ENCODE data around the gene MORC3. TPM values are rescaled to one million over a fixed set of nuclear protein-coding genes. Genes with fewer than 3 reads are reported as not detected.

The MORC3 gene
- total RNA-seq, 1 experiment from 2014 or later = 18.7 TPM

DNA sequence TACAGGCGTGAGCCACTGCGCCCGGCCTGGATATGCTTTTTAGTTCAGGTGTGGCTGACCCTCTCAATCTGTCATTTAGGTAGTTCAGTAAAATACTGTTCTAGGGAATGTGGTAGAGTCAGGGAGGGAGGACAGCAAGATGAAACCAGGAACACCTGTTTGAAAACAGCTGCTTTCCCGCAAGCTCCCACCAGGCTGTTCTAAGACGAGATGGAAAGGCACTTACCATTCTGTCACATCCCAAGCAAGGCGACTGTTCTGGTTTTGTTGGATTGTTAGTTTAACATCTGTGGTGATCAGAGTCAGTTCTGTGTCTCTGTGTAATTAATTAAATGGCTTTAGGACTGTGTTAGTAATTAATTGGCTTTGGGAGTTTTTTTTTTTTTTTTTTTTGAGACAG, 68.1 kb downstream of the MORC3 start:
- H3K23me2 ChIP-seq (ENCODE audit: insufficient read length, low read depth, low read length, poor library complexity, severe bottlenecking) = peaks cover 4% of the 10 kb centered on the region

More for the DNA sequence above, 68.1 kb downstream of the MORC3 start:
- no peaks in the 10 kb centered on the region for H4K20me1 ChIP-seq (ENCODE audit: control insufficient read depth, insufficient read depth, insufficient read length)
- no peak overlapping the region for H3K23ac ChIP-seq (ENCODE audit: insufficient read length, low read depth, low read length)
- no peaks in the 10 kb centered on the region for H3K79me1 ChIP-seq (ENCODE audit: insufficient read depth, low read depth, low read length, poor library complexity, severe bottlenecking)
- H2BK15ac ChIP-seq (ENCODE audit: low read depth, low read length) = no peak overlapping the region
- no peak for DNase-seq
- no peak overlapping the region for H4K91ac ChIP-seq (ENCODE audit: insufficient read length, low read depth, low read length)
- H2AK5ac ChIP-seq (ENCODE audit: insufficient read length, low read length) = no peak overlapping the region
- no peak overlapping the region for H3K4me2 ChIP-seq (ENCODE audit: insufficient read depth, insufficient read length, low read length)
- H3K27me3 ChIP-seq (ENCODE audit: insufficient read depth, low read length) = no peaks in the 10 kb centered on the region
- H3K14ac ChIP-seq (ENCODE audit: insufficient read depth, low read length) = no peak overlapping the region
- H3K27me3 Mint-ChIP-seq (ENCODE audit: low read depth) = no peaks in the 10 kb centered on the region
- no peak overlapping the region for H3K4ac ChIP-seq (ENCODE audit: low read depth, low read length)
- H4K5ac ChIP-seq (ENCODE audit: insufficient read length, low read depth, low read length) = no peak overlapping the region
- no peak overlapping the region for H3K56ac ChIP-seq (ENCODE audit: insufficient read length, low read depth, low read length)
- no peaks in the 10 kb centered on the region for H3K4me1 ChIP-seq (ENCODE audit: insufficient read depth, low read length)
- no peak overlapping the region for H2BK5ac ChIP-seq (ENCODE audit: insufficient read length, low read length)
- no peak overlapping the region for H2BK120ac ChIP-seq (ENCODE audit: low read depth, low read length, poor library complexity, severe bottlenecking)
- H4K8ac ChIP-seq (replicated peaks; ENCODE audit: insufficient read length, low read depth, low read length) = no peak overlapping the region
- H3K9me3 Mint-ChIP-seq = peaks cover 9 to 12% of the 10 kb centered on the region in 2 experiments
- no peak overlapping the region for H3K18ac ChIP-seq (ENCODE audit: insufficient read length, low read depth, low read length)
- H3K4me3 Mint-ChIP-seq = peak overlapping the region in 1 of 2 experiments; percentile 38; a peak in 1 of 5 replicates
- no peak overlapping the region for H2BK12ac ChIP-seq (ENCODE audit: insufficient read length, low read depth, low read length)
- TF ChIP-seq, protein P1, sequence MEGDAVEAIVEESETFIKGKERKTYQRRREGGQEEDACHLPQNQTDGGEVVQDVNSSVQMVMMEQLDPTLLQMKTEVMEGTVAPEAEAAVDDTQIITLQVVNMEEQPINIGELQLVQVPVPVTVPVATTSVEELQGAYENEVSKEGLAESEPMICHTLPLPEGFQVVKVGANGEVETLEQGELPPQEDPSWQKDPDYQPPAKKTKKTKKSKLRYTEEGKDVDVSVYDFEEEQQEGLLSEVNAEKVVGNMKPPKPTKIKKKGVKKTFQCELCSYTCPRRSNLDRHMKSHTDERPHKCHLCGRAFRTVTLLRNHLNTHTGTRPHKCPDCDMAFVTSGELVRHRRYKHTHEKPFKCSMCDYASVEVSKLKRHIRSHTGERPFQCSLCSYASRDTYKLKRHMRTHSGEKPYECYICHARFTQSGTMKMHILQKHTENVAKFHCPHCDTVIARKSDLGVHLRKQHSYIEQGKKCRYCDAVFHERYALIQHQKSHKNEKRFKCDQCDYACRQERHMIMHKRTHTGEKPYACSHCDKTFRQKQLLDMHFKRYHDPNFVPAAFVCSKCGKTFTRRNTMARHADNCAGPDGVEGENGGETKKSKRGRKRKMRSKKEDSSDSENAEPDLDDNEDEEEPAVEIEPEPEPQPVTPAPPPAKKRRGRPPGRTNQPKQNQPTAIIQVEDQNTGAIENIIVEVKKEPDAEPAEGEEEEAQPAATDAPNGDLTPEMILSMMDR (conservative IDR thresholded peaks at IDR 0.05) = no peak
- H3K9ac ChIP-seq (ENCODE audit: extremely low read depth, insufficient read length, low read length) = no peak overlapping the region
- no CpG with 5 or more reads among the region's 6 CpGs for WGBS (ENCODE audit: extremely low coverage, insufficient read length, low lambda C conversion rate)
- H3K4me1 Mint-ChIP-seq = peaks cover 14 to 22% of the 10 kb centered on the region in 2 experiments
- no peaks in the 10 kb centered on the region for H3K79me2 ChIP-seq (ENCODE audit: insufficient read depth, low read length)
- no peak overlapping the region for H2AFZ ChIP-seq (ENCODE audit: low read length)
- no peaks in the 10 kb centered on the region for H3K9me3 ChIP-seq (ENCODE audit: control insufficient read depth, low read depth, low read length)
- H2BK20ac ChIP-seq (ENCODE audit: low read depth, low read length, poor library complexity, severe bottlenecking) = no peak overlapping the region
- H3K36me3 Mint-ChIP-seq (ENCODE audit: insufficient read depth in 1 of 3, low read depth in 3 of 3) = peaks cover 36 to 51% (median 51%) of the 10 kb centered on the region in 3 experiments
- H3K27ac ChIP-seq (ENCODE audit: insufficient read length, low read depth, low read length) = no peak overlapping the region
- H3T11ph ChIP-seq (ENCODE audit: low read length) = no peak overlapping the region
- H3K27ac Mint-ChIP-seq = 0 out of 7 replicates have a peak overlapping the region, but pooled peaks of 1 of the 3 experiments have one; percentile 62
